ENCODE data around the gene RAD51C. TPM values are rescaled to one million over a fixed set of nuclear protein-coding genes. Genes with fewer than 3 reads are reported as not detected.
"Not testable (repeated sequence)": the region's sequence is repeated elsewhere in the genome, so short reads cannot be mapped to it uniquely, and the experiment has no call there.

Gene RAD51C
- total RNA-seq, result 10 to 100 TPM; 85.4 to 87.2 TPM

- H3K4me1 Mint-ChIP-seq, result peaks cover 27% of the 10 kb centered on the region
- H3K9me3 Mint-ChIP-seq (ENCODE audit: low read depth), result no peaks in the 10 kb centered on the region
- intact Hi-C loops (cut with DNase I, micrococcal nuclease), result loop anchor here (1.0 to 10.0 kb wide), 9 partner anchors 33 to 463 kb away; partner anchors contain the start of genes MTMR4 (in 1 of the 2), PRR11 (in 1 of the 2), SKA2 (in 1 of the 2) and TRIM37 (in 1 of the 2)
- ATAC-seq (peak; percentile 96), DNase-seq (peak; percentile 94)
- peak within 1 kb of the TSS; percentile 98 for H3K27ac Mint-ChIP-seq
- no peaks in the 10 kb centered on the region for H3K27me3 Mint-ChIP-seq
- CTCF ChIA-PET, result interaction anchor here (0.6 to 1.9 kb wide), 7 partner anchors 11 to 1909 kb away, joined by 3 to 8 read pairs (median 3); no protein-coding TSS in a partner anchor
- peak within 1 kb of the TSS; percentile 92 for H3K4me3 Mint-ChIP-seq
- POLR2A ChIA-PET, result interaction anchor here (0.5 to 2.8 kb wide), 12 partner anchors 9 to 1256 kb away, joined by 3 to 61 read pairs (median 5); no protein-coding TSS in a partner anchor
- H3K36me3 Mint-ChIP-seq (ENCODE audit: low read depth), result peaks cover 22% of the 10 kb centered on the region
These were observed at the start of gene RAD51C for GRCh38 chr17:58692239-58693055. Gene RAD51C (plus strand): TSS chr17:58692602. CDS start chr17:58692644, 42 bp downstream.

- no peak overlapping the region for H3K27ac Mint-ChIP-seq
- no peaks in the 10 kb centered on the region for H3K4me1 Mint-ChIP-seq
- H3K36me3 Mint-ChIP-seq (ENCODE audit: low read depth), result no peaks in the 10 kb centered on the region
- H3K27me3 Mint-ChIP-seq, result no peaks in the 10 kb centered on the region
- no peak overlapping the region for H3K4me3 Mint-ChIP-seq
- DNase-seq (no peak), ATAC-seq (peak; percentile 69)
- ChIA-PET CTCF (interaction anchor here (0.7 kb wide), 1 partner anchor 58 kb away, joined by 3 read pairs; no protein-coding TSS in a partner anchor), POLR2A (interaction anchor here (0.5 to 1.9 kb wide), 5 partner anchors 9 to 512 kb away, joined by 3 to 23 read pairs (median 4); partner anchors contain the start of gene SKA2)
- no peaks in the 10 kb centered on the region for H3K9me3 Mint-ChIP-seq (ENCODE audit: low read depth)
- intact Hi-C loops (cut with DNase I, micrococcal nuclease), result no loop called here
These were observed 49.3 kb upstream of the RAD51C start for GRCh38 chr17:58643147-58643546.

GRCh38 chr17:58648236-58648635, 44.2 kb upstream of the RAD51C start:
- POLR2A ChIA-PET, result interaction anchor here (0.7 to 1.8 kb wide), 2 partner anchors 10 to 17 kb away, joined by 3 to 21 read pairs; no protein-coding TSS in a partner anchor
- Mint-ChIP-seq H3K27ac (no peak overlapping the region), H3K36me3 (ENCODE audit: low read depth) (no peaks in the 10 kb centered on the region), H3K9me3 (ENCODE audit: low read depth) (no peaks in the 10 kb centered on the region), H3K27me3 (no peaks in the 10 kb centered on the region), H3K4me1 (no peaks in the 10 kb centered on the region), H3K4me3 (no peak overlapping the region)
- intact Hi-C loops (cut with DNase I, micrococcal nuclease), result no loop called here
- peak; percentile 26 for ATAC-seq
- CTCF ChIA-PET, result interaction anchor here (0.6 kb wide), 1 partner anchor 572 kb away, joined by 3 read pairs; no protein-coding TSS in a partner anchor
- no peak for DNase-seq

GRCh38 chr17:58657962-58658803, 34.2 kb upstream of the RAD51C start:
- peak; percentile 37 for DNase-seq
- CTCF ChIA-PET, result interaction anchor here (0.6 to 1.3 kb wide), 4 partner anchors 28 to 1283 kb away, joined by 3 to 6 read pairs (median 3); no protein-coding TSS in a partner anchor
- H3K27me3 Mint-ChIP-seq; H3K36me3 Mint-ChIP-seq (ENCODE audit: low read depth); ATAC-seq; H3K9me3 Mint-ChIP-seq (ENCODE audit: low read depth): not testable (repeated sequence)
- Mint-ChIP-seq H3K4me3 (peak overlapping the region; percentile 70), H3K27ac (peak overlapping the region; percentile 97), H3K4me1 (peaks cover 18% of the 10 kb centered on the region)
- POLR2A ChIA-PET, result interaction anchor here (0.6 to 4.9 kb wide), 28 partner anchors 9 to 1190 kb away, joined by 3 to 421 read pairs (median 4); partner anchors contain the start of genes PRR11, RAD51C, SKA2 and TEX14
- intact Hi-C loops (cut with DNase I, micrococcal nuclease), result loop anchor here in 1 of 2 experiments (2.0 kb wide), 2 partner anchors 45 to 347 kb away; no protein-coding TSS in a partner anchor

GRCh38 chr17:58658804-58659713, 33.3 kb upstream of the RAD51C start:
- Mint-ChIP-seq H3K27me3 (peaks cover 3% of the 10 kb centered on the region), H3K9me3 (ENCODE audit: low read depth) (no peaks in the 10 kb centered on the region), H3K4me1 (peaks cover 18% of the 10 kb centered on the region)

GRCh38 chr17:58659714-58660084, 32.7 kb upstream of the RAD51C start:
- H3K36me3 Mint-ChIP-seq (ENCODE audit: low read depth); H3K9me3 Mint-ChIP-seq (ENCODE audit: low read depth); H3K27me3 Mint-ChIP-seq; ATAC-seq; CTCF ChIA-PET: not testable (repeated sequence)
- H3K4me3 Mint-ChIP-seq, result peak overlapping the region; percentile 70
- DNase-seq, result peak; percentile 9
- H3K27ac Mint-ChIP-seq, result peak overlapping the region; percentile 97
- intact Hi-C loops (cut with DNase I, micrococcal nuclease), result loop anchor here (1.0 to 2.0 kb wide), 8 partner anchors 28 to 496 kb away; partner anchors contain the start of genes RAD51C (in 2 of the 2), TEX14 (in 2 of the 2), PRR11 (in 1 of the 2) and SKA2 (in 1 of the 2)
- POLR2A ChIA-PET, result interaction anchor here (0.5 to 4.9 kb wide), 4 partner anchors 11 to 356 kb away, joined by 3 to 421 read pairs (median 4); partner anchors contain the start of gene RAD51C
- peaks cover 18% of the 10 kb centered on the region for H3K4me1 Mint-ChIP-seq

More at GRCh38 chr17:58658804-58659713, 33.3 kb upstream of the RAD51C start:
- ATAC-seq (peak; percentile 91), DNase-seq (peak; percentile 84)
- ChIA-PET CTCF (interaction anchor here (1.3 kb wide), 1 partner anchor 28 kb away, joined by 6 read pairs; no protein-coding TSS in a partner anchor), POLR2A (interaction anchor here (0.5 to 4.9 kb wide), 27 partner anchors 8 to 1189 kb away, joined by 3 to 421 read pairs (median 5); partner anchors contain the start of genes PRR11, RAD51C, SKA2 and TEX14)
- peaks cover 6% of the 10 kb centered on the region for H3K36me3 Mint-ChIP-seq (ENCODE audit: low read depth)
- intact Hi-C loops (cut with DNase I, micrococcal nuclease), result loop anchor here (1.0 to 2.0 kb wide), 8 partner anchors 28 to 496 kb away; partner anchors contain the start of genes RAD51C (in 2 of the 2), TEX14 (in 2 of the 2), PRR11 (in 1 of the 2) and SKA2 (in 1 of the 2)
- H3K27ac Mint-ChIP-seq, result peak overlapping the region; percentile 97
- H3K4me3 Mint-ChIP-seq, result peak overlapping the region; percentile 70

GRCh38 chr17:58660621-58661020, 31.8 kb upstream of the RAD51C start:
- POLR2A ChIA-PET, result interaction anchor here (4.9 kb wide), 1 partner anchor 29 kb away, joined by 421 read pairs; no protein-coding TSS in a partner anchor
- no peak overlapping the region for H3K27ac Mint-ChIP-seq
- H3K4me1 Mint-ChIP-seq, result peaks cover 18% of the 10 kb centered on the region
- H3K27me3 Mint-ChIP-seq, result peaks cover 3% of the 10 kb centered on the region
- intact Hi-C loops (cut with DNase I, micrococcal nuclease), result no loop called here
- peak overlapping the region; percentile 11 for H3K4me3 Mint-ChIP-seq
- H3K36me3 Mint-ChIP-seq (ENCODE audit: low read depth), result peaks cover 6% of the 10 kb centered on the region
- DNase-seq (no peak), ATAC-seq (no peak)
- CTCF ChIA-PET, result no interaction called here
- H3K9me3 Mint-ChIP-seq (ENCODE audit: low read depth), result no peaks in the 10 kb centered on the region

- POLR2A ChIA-PET, result interaction anchor here (4.9 kb wide), 1 partner anchor 30 kb away, joined by 421 read pairs; no protein-coding TSS in a partner anchor
- DNase-seq (no peak), ATAC-seq (no peak)
- CTCF ChIA-PET, result no interaction called here
- intact Hi-C loops (cut with DNase I, micrococcal nuclease), result no loop called here
- Mint-ChIP-seq H3K4me1 (peaks cover 20% of the 10 kb centered on the region), H3K9me3 (ENCODE audit: low read depth) (no peaks in the 10 kb centered on the region), H3K4me3 (no peak overlapping the region), H3K27me3 (peaks cover 5% of the 10 kb centered on the region), H3K36me3 (ENCODE audit: low read depth) (peaks cover 6% of the 10 kb centered on the region), H3K27ac (no peak overlapping the region)
These were observed 30.9 kb upstream of the RAD51C start for GRCh38 chr17:58661499-58661898.

GRCh38 chr17:58664302-58664701, 28.1 kb upstream of the RAD51C start:
- Mint-ChIP-seq H3K27ac (no peak overlapping the region), H3K4me3 (no peak overlapping the region), H3K36me3 (ENCODE audit: low read depth) (peaks cover under 1% of the 10 kb centered on the region), H3K4me1 (peaks cover 9% of the 10 kb centered on the region), H3K9me3 (ENCODE audit: low read depth) (no peaks in the 10 kb centered on the region), H3K27me3 (peaks cover 2% of the 10 kb centered on the region)
- ChIA-PET POLR2A (no interaction called here), CTCF (no interaction called here)
- intact Hi-C loops (cut with DNase I, micrococcal nuclease), result no loop called here
- ATAC-seq (no peak), DNase-seq (no peak)
